ENCODE measurements around the gene AQP12B. TPM values are rescaled to one million over a fixed set of nuclear protein-coding genes. Genes with fewer than 3 reads are reported as not detected.

AQP12B gene
- polyA plus RNA-seq, 1 donor (not counting 4 experiments of a cell fraction or from before 2014, with no cell fraction given) = not detected

- H2AFZ ChIP-seq (ENCODE audit: control insufficient read depth, low read length) = no peak overlapping the region
- TF ChIP-seq EZH2 (IDR thresholded peaks at IDR 0.05; ENCODE audit: low read length) (no peak), CTCF (optimal IDR thresholded peaks at IDR 0.05 in 1 of 3, IDR thresholded peaks at IDR 0.05 in 1 of 3, conservative IDR thresholded peaks at IDR 0.05 in 1 of 3; ENCODE audit: extremely low read depth in 1 of 3, insufficient read depth in 2 of 3, low read length in 3 of 3) (no peak)
- H3K79me2 ChIP-seq (ENCODE audit: control insufficient read depth, insufficient read depth, low read length) = no peaks in the 10 kb centered on the region
- no peak for FAIRE-seq
- DNase-seq (ENCODE audit: low read depth, low spot score) = no peak
- H3K4me1 ChIP-seq (ENCODE audit: control insufficient read depth, extremely low read depth, insufficient read depth, low read length) = no peaks in the 10 kb centered on the region
- H4K20me1 ChIP-seq (ENCODE audit: control insufficient read depth, extremely low read depth, insufficient read depth, low read length) = no peaks in the 10 kb centered on the region
- peaks cover 3% of the 10 kb centered on the region for H3K9me3 ChIP-seq (ENCODE audit: control insufficient read depth, low read depth, low read length)
- dilution Hi-C loops (cut with MboI; ENCODE audit: extremely low pct_ligation_motif_present, low sequenced_read_pairs) = no loop called here
- no peak overlapping the region for H3K4me3 ChIP-seq (ENCODE audit: control insufficient read depth in 2 of 3, extremely low read depth in 1 of 3, insufficient read depth in 2 of 3, low read depth in 1 of 3, low read length in 3 of 3)
- H3K9ac ChIP-seq (ENCODE audit: control insufficient read depth, extremely low read depth, insufficient read depth, low read length) = no peak overlapping the region
- H3K9me1 ChIP-seq (ENCODE audit: control insufficient read depth, extremely low read depth, insufficient read depth, low read length) = no peaks in the 10 kb centered on the region
- H3K27ac ChIP-seq (ENCODE audit: control insufficient read depth, insufficient read depth, low read length) = no peak overlapping the region
- H3K27me3 ChIP-seq (ENCODE audit: control insufficient read depth, extremely low read depth, insufficient read depth, low read length) = no peaks in the 10 kb centered on the region
- no peaks in the 10 kb centered on the region for H3K36me3 ChIP-seq (ENCODE audit: control insufficient read depth in 2 of 2, extremely low read depth in 1 of 2, insufficient read depth in 2 of 2, low read length in 2 of 2)
- H3K4me2 ChIP-seq (ENCODE audit: control insufficient read depth, extremely low read depth, insufficient read depth, low read depth, low read length) = no peak overlapping the region
Observed at GRCh38 chr2:240631548-240632305, 51.0 kb downstream of the AQP12B start.

DNA sequence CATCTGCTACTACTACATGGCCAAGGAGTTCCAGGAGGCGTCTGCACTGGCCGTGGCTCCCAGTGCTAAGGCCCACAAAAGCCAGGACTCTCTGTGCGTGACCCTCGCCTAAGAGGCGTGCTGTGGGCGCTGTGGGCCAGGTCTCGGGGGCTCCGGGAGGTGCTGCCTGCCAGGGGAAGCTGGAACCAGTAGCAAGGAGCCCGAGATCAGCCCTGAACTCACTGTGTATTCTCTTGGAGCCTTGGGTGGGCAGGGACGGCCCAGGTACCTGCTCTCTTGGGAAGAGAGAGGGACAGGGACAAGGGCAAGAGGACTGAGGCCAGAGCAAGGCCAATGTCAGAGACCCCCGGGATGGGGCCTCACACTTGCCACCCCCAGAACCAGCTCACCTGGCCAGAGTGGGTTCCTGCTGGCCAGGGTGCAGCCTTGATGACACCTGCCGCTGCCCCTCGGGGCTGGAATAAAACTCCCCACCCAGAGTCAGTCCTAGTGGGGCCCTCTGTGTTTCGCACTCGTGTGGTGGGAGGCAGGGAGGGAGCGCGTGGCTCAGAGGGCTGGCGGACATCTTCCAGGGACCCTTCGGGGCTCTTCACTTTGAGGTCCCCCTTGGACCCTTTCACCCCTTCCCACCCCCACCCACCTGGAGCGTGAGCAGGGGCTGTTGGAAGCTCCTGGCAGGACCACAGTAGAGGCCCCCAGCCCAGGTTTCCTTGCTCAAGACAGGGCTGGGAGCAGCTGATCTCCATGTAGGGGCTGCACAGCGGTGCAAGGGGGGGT, 51.7 kb downstream of the AQP12B start:
- H4K20me1 ChIP-seq (ENCODE audit: control insufficient read depth, extremely low read depth, insufficient read depth, low read length) = no peaks in the 10 kb centered on the region
- H3K9me1 ChIP-seq (ENCODE audit: control insufficient read depth, extremely low read depth, insufficient read depth, low read length) = no peaks in the 10 kb centered on the region
- H2AFZ ChIP-seq (ENCODE audit: control insufficient read depth, low read length) = no peak overlapping the region
- H3K4me1 ChIP-seq (ENCODE audit: control insufficient read depth, extremely low read depth, insufficient read depth, low read length) = no peaks in the 10 kb centered on the region
- no peak overlapping the region for H3K4me2 ChIP-seq (ENCODE audit: control insufficient read depth, extremely low read depth, insufficient read depth, low read depth, low read length)
- DNase-seq (ENCODE audit: low read depth, low spot score) = no peak
- no peaks in the 10 kb centered on the region for H3K79me2 ChIP-seq (ENCODE audit: control insufficient read depth, insufficient read depth, low read length)
- H3K36me3 ChIP-seq (ENCODE audit: control insufficient read depth in 2 of 2, extremely low read depth in 1 of 2, insufficient read depth in 2 of 2, low read length in 2 of 2) = no peaks in the 10 kb centered on the region
- H3K27me3 ChIP-seq (ENCODE audit: control insufficient read depth, extremely low read depth, insufficient read depth, low read length) = no peaks in the 10 kb centered on the region
- FAIRE-seq = no peak
- H3K27ac ChIP-seq (ENCODE audit: control insufficient read depth, insufficient read depth, low read length) = no peak overlapping the region
- no peak overlapping the region for H3K9ac ChIP-seq (ENCODE audit: control insufficient read depth, extremely low read depth, insufficient read depth, low read length)
- H3K9me3 ChIP-seq (ENCODE audit: control insufficient read depth, low read depth, low read length) = peaks cover 3% of the 10 kb centered on the region
- no peak overlapping the region for H3K4me3 ChIP-seq (ENCODE audit: control insufficient read depth in 2 of 3, extremely low read depth in 1 of 3, insufficient read depth in 2 of 3, low read depth in 1 of 3, low read length in 3 of 3)
- no peak for TF ChIP-seq CTCF (optimal IDR thresholded peaks at IDR 0.05 in 1 of 3, IDR thresholded peaks at IDR 0.05 in 1 of 3, conservative IDR thresholded peaks at IDR 0.05 in 1 of 3; ENCODE audit: extremely low read depth in 1 of 3, insufficient read depth in 2 of 3, low read length in 3 of 3)
- no peak for TF ChIP-seq EZH2 (IDR thresholded peaks at IDR 0.05; ENCODE audit: low read length)
- dilution Hi-C loops (cut with MboI; ENCODE audit: extremely low pct_ligation_motif_present, low sequenced_read_pairs) = no loop called here
